Ovary (tissue), 9 donors: ENCODE measurements around the gene CNTN5. TPM values are rescaled to one million over a fixed set of nuclear protein-coding genes. Genes with fewer than 3 reads are reported as not detected.
"Not testable (repeated sequence)": the region's sequence is repeated elsewhere in the genome, so short reads cannot be mapped to it uniquely, and the experiment has no call there.

Source experiments
- DNase-seq, 5 donors: peaks; one replicate each; pipeline ENCODE4 v3.0.0-alpha.2; 2019 to 2020
- H3K27ac ChIP-seq, 2 donors: fragments of 200-600 bp; one replicate each; pipeline versions ENCODE4 v1.5.1 to v1.8.0; 2019 to 2022
- H3K27me3 ChIP-seq: fragments of 200-600 bp; one replicate; pipeline ENCODE4 v1.8.0; 2022
- H3K36me3 ChIP-seq: fragments of 200-600 bp; sonication (generic); one replicate; pipeline ENCODE4 v1.5.1; 2019
- H3K4me1 ChIP-seq: one replicate; pipeline ENCODE4 v1.8.1; 2013; ENCODE audit warnings: mild to moderate bottlenecking, moderate library complexity; ENCODE audit not compliant: insufficient read depth
- H3K4me3 ChIP-seq: fragments of 200-600 bp; sonication (generic); one replicate; pipeline ENCODE4 v1.5.1; 2017
- H3K9me3 ChIP-seq, 2 donors: fragments of 200-600 bp in 1 of 2; sonication (generic) in 1 of 2; one replicate each; pipeline versions ENCODE4 v1.5.1 to v1.8.1; 2013 to 2019; ENCODE audit warnings: mild to moderate bottlenecking in 1 of 2, moderate library complexity in 1 of 2
- CTCF ChIP-seq, 3 donors: fragments of 450-650 bp in 2 of 3; fragments of 200-600 bp in 1 of 3; IDR thresholded peaks; one replicate each; pipeline versions ENCODE4 v1.5.1 to v1.8.0; 2016 to 2022; ENCODE audit warnings: antibody characterized with exemption in 3 of 3, mild to moderate bottlenecking in 1 of 3
- EP300 ChIP-seq: sonication (generic); formaldehyde crosslinking; IDR thresholded peaks from one replicate; pipeline ENCODE4 v1.6.1; 2017; ENCODE audit warnings: antibody characterized with exemption
- POLR2A ChIP-seq: fragments of 450-650 bp; IDR thresholded peaks from one replicate; pipeline ENCODE4 v1.6.1; 2017; ENCODE audit warnings: antibody characterized with exemption, mild to moderate bottlenecking, moderate library complexity
- WGBS, 3 donors: extraction: QIAGEN DNeasy Blood & Tissue Kit in 1 of 3; methylation state at CpG; one replicate each; pipeline versions ENCODE4 v1.1.5 to v1.1.7; 2013 to 2017; 5-methylcytosine and 5-hydroxymethylcytosine counted together
- intact Hi-C, 4 donors: fragments of 100-400 bp; cut with DNase I; formaldehyde crosslinking; loops; one replicate each; pipeline versions ENCODE4 v1.11.0 to v1.15.1; 2022 to 2023
- polyA plus RNA-seq, 2 donors: library from polyadenylated mRNA; stranded (reverse); fragments of 200-250 nt in 1 of 2; fragments of 350-450 nt in 1 of 2; fragmentation: Illumina TruSeq in 1 of 2; extraction: RNeasy Lipid Tissue Mini Kit (QIAGEN cat#74804) in 1 of 2; gene quantifications; one replicate each; pipeline ENCODE4 v1.2.3, GENCODE V29; 2013 to 2014
- total RNA-seq, 7 donors: library from RNA; depleted of rRNA in 2 of 7; stranded (reverse); fragments of >200 nt in 2 of 7; fragmentation: NEBNext Ultra II Directional in 3 of 7; extraction: Animal tissue kit (Norgen Biotek cat#: 25700) in 3 of 7; gene quantifications; one replicate each; pipeline versions ENCODE4 v1.1.0 to v1.2.4, GENCODE V29; 2016 to 2023
- donor health status: DM: no; HTN: no; CAD: no; lungs with moderate emphysema.
- donor health status: DM: no; HTN: no; CAD: no.
- donor health status: Bipolar disorder and iron deficiency.
- donor health status: DM: yes; HTN: yes; CAD: no.
- donor health status: DM: no; HTN: no; CAD: no.
- donor health status: DM: yes; HTN: yes; CAD: no.

CNTN5 gene
- total and polyA plus RNA-seq, 9 donors, result 0.02 to 1.1 (median 0.15) TPM; not detected in 5

- H3K4me3 ChIP-seq, result no peak overlapping the region
- WGBS, 3 donors, result 92 to 95% (median 94%) methylated on average over 16 of the region's 16 CpGs
- no peak overlapping the region for H3K27ac ChIP-seq
- no peaks in the 10 kb centered on the region for H3K36me3 ChIP-seq
- TF ChIP-seq EP300 (no peak), CTCF (IDR thresholded peaks at IDR 0.05) (no peak), POLR2A (no peak)
- DNase-seq, result no peak
- no peaks in the 10 kb centered on the region for H3K27me3 ChIP-seq
- H3K4me1 ChIP-seq, result no peaks in the 10 kb centered on the region
- no peaks in the 10 kb centered on the region for H3K9me3 ChIP-seq
- intact Hi-C loops, result no loop called here
Measured at GRCh38 chr11:100273066-100273815, 1252.5 kb downstream of the CNTN5 start.

- H3K27ac ChIP-seq, H3K4me3 ChIP-seq, H3K27me3 ChIP-seq, intact Hi-C loops, H3K9me3 ChIP-seq, H3K36me3 ChIP-seq, H3K4me1 ChIP-seq, DNase-seq: not testable (repeated sequence)
- WGBS, 3 donors, result 83 to 86% (median 84%) methylated on average over 4 of the region's 4 CpGs
Measured at GRCh38 chr11:100274466-100274865, 1253.7 kb downstream of the CNTN5 start.

GRCh38 chr11:100294748-100295147, 1274.0 kb downstream of the CNTN5 start:
- 92 to 95% (median 93%) methylated on average over 6 of the region's 6 CpGs for WGBS, 3 donors

GRCh38 chr11:100296051-100296679, 1275.4 kb downstream of the CNTN5 start:
- Histone ChIP-seq H3K4me3 (no peak overlapping the region), H3K36me3 (no peaks in the 10 kb centered on the region), H3K27me3 (no peaks in the 10 kb centered on the region), H3K9me3 (no peaks in the 10 kb centered on the region), H3K4me1 (no peaks in the 10 kb centered on the region), H3K27ac (no peak overlapping the region)
- TF ChIP-seq POLR2A (no peak), EP300 (no peak), CTCF (IDR thresholded peaks at IDR 0.05) (no peak)
- no peak for DNase-seq
- intact Hi-C loops, result no loop called here
- 47 to 66% (median 63%) methylated on average over 5 of the region's 5 CpGs for WGBS, 3 donors

More at GRCh38 chr11:100294748-100295147, 1274.0 kb downstream of the CNTN5 start:
- no peaks in the 10 kb centered on the region for H3K4me1 ChIP-seq
- TF ChIP-seq POLR2A (no peak), CTCF (IDR thresholded peaks at IDR 0.05) (no peak), EP300 (no peak)
- H3K9me3 ChIP-seq, result no peaks in the 10 kb centered on the region
- DNase-seq, result no peak
- H3K27ac ChIP-seq, result no peak overlapping the region
- no peak overlapping the region for H3K4me3 ChIP-seq
- H3K36me3 ChIP-seq, result no peaks in the 10 kb centered on the region
- no peaks in the 10 kb centered on the region for H3K27me3 ChIP-seq
- intact Hi-C loops, result no loop called here

- Histone ChIP-seq H3K9me3 (no peaks in the 10 kb centered on the region), H3K27ac (no peak overlapping the region), H3K36me3 (no peaks in the 10 kb centered on the region), H3K27me3 (no peaks in the 10 kb centered on the region), H3K4me3 (no peak overlapping the region), H3K4me1 (no peaks in the 10 kb centered on the region)
- 61 to 65% (median 63%) methylated on average over 5 of the region's 5 CpGs for WGBS, 3 donors
- intact Hi-C loops, result no loop called here
- no peak for DNase-seq
- no peak for TF ChIP-seq EP300
Measured at GRCh38 chr11:100297516-100297915, 1276.8 kb downstream of the CNTN5 start.
